K562 (cell line): ENCODE data around the gene AQP6. TPM values are rescaled to one million over a fixed set of nuclear protein-coding genes. Genes with fewer than 3 reads are reported as not detected.

ENCODE experiments used
- ATF2 ChIP-seq: sonication (generic); formaldehyde crosslinking; IDR thresholded peaks from 2 replicates; pipeline ENCODE4 v1.8.1; 2022; ENCODE audit warnings: missing genetic modification reagents
- CTCF ChIP-seq, 3 experiments: IDR thresholded peaks in 2 of 3; conservative IDR thresholded peaks in 1 of 3; 2 replicates each; pipeline ENCODE4 v1.5.1; 2011 to 2012; ENCODE audit warnings: low read length in 3 of 3, mild to moderate bottlenecking in 3 of 3, control low read depth in 2 of 3, improper control_type of control experiment in 1 of 3, inconsistent platforms in 1 of 3, low read depth in 1 of 3, mixed read lengths in 1 of 3, moderate library complexity in 1 of 3; ENCODE audit not compliant: insufficient read depth in 2 of 3
- CUX1 ChIP-seq: fragments of 200-800 bp; sonication (Bioruptor generic); IDR thresholded peaks from 2 replicates; pipeline ENCODE4 v1.6.1; 2016; ENCODE audit warnings: missing genetic modification characterization, missing compliant biosample characterization
- E2F4 ChIP-seq: sonication (generic); formaldehyde crosslinking; IDR thresholded peaks from 2 replicates; pipeline ENCODE4 v1.8.0; 2022; ENCODE audit warnings: mild to moderate bottlenecking, low read depth, missing genetic modification reagents
- GATAD2B ChIP-seq: fragments of 450-650 bp; IDR thresholded peaks from 2 replicates; pipeline ENCODE4 v1.6.1; 2017; ENCODE audit warnings: mild to moderate bottlenecking, borderline replicate concordance
- JUN ChIP-seq, 2 experiments: sonication (generic) in 1 of 2; formaldehyde crosslinking in 1 of 2; IDR thresholded peaks; 2 replicates each; pipeline versions ENCODE4 v1.6.1 to v1.8.0; 2012 to 2022; ENCODE audit warnings: borderline replicate concordance in 2 of 2, mild to moderate bottlenecking in 2 of 2, improper control_type of control experiment in 1 of 2, low read depth in 1 of 2, low read length in 1 of 2, missing genetic modification reagents in 1 of 2
- SMAD3 ChIP-seq: fragments of 450-650 bp; formaldehyde crosslinking; conservative IDR thresholded peaks from 2 replicates; pipeline ENCODE4 v1.4.0; 2020; ENCODE audit warnings: mild to moderate bottlenecking
- TAF1 ChIP-seq: IDR thresholded peaks from 2 replicates; pipeline ENCODE4 v1.6.1; 2011; ENCODE audit warnings: mild to moderate bottlenecking, low read length, moderate library complexity; ENCODE audit not compliant: insufficient read depth, control insufficient read depth, severe bottlenecking; ENCODE audit errors: extremely low read depth
- THAP12 ChIP-seq: fragments of 250-450 bp; sonication (Bioruptor Pico); IDR thresholded peaks from 2 replicates; pipeline ENCODE4 v1.9.0; 2021; ENCODE audit warnings: mild to moderate bottlenecking, inconsistent platforms
- THRB ChIP-seq: fragments of 450-650 bp; formaldehyde crosslinking; conservative IDR thresholded peaks from 2 replicates; pipeline ENCODE4 v1.4.0; 2022; ENCODE audit warnings: mild to moderate bottlenecking, missing genetic modification characterization
- polyA plus RNA-seq, 8 experiments: library from polyadenylated mRNA; depleted of rRNA in 4 of 8; stranded (reverse) in 5 of 8; unstranded in 3 of 8; fragments of >200 nt; fragmentation: Nextera tagmentation in 2 of 8; fragmentation: Illumina TruSeq in 1 of 8; extraction: Ambion mirVana in 2 of 8; extraction: Trizol in 1 of 8; gene quantifications; 2 replicates each; pipeline versions ENCODE4 v1.2.1 to v1.2.3, GENCODE V29; 2011 to 2014; ENCODE audit warnings: inconsistent platforms in 1 of 8, missing spikeins in 1 of 8
- total RNA-seq, 7 experiments: library from RNA; depleted of rRNA in 6 of 7; stranded (reverse); fragments of >200 nt in 6 of 7; fragmentation: Illumina TruSeq in 2 of 7; extraction: Trizol in 2 of 7; gene quantifications; 2 replicates each; pipeline versions ENCODE4 v1.2.1 to v1.2.3, GENCODE V29; 2011 to 2021; ENCODE audit warnings: low replicate concordance in 1 of 7

AQP6 gene
- total and polyA plus RNA-seq, 9 of the 15 experiments (the other 6 are each of a cell fraction or from before 2014, with no cell fraction given): 0.05 to 0.12 TPM; not detected in 7

GRCh38 chr12:49967042-49967776, 5.5 kb upstream of the AQP6 start (continued):
- TF ChIP-seq CUX1 (no peak), THAP12 (CRISPR knock-in tag) (no peak), TAF1 (no peak), THRB (no peak), CTCF (IDR thresholded peaks at IDR 0.05 in 2 of 3, conservative IDR thresholded peaks at IDR 0.05 in 1 of 3; ENCODE audit: insufficient read depth in 2 of 3, low read depth in 1 of 3, low read length in 3 of 3) (peak; percentile 83 to 97 (median 94)), GATAD2B (no peak), ATF2 (CRISPR knock-in tag) (no peak), SMAD3 (CRISPR knock-in tag) (no peak), E2F4 (CRISPR knock-in tag) (no peak), JUN (IDR thresholded peaks at IDR 0.05; ENCODE audit: borderline replicate concordance, low read depth, low read length) (no peak), JUN (CRISPR knock-in tag; IDR thresholded peaks at IDR 0.05; ENCODE audit: borderline replicate concordance) (no peak)
